Neural cell (in vitro differentiated cells): ENCODE results near the gene ACE. TPM values are rescaled to one million over a fixed set of nuclear protein-coding genes. Genes with fewer than 3 reads are reported as not detected.

Experiments
- H2AFZ ChIP-seq: fragments of 200-600, 300-800 bp; sonication (generic), shearing (Covaris generic); 2 replicates; pipeline ENCODE4 v1.6.0; 2014; ENCODE audit warnings: low read depth, mild to moderate bottlenecking, antibody characterized with exemption, low read length, moderate library complexity
- H3F3A ChIP-seq: fragments of 200-600 bp; shearing (Covaris generic); 2 replicates; pipeline ENCODE4 v1.6.1; 2016; ENCODE audit warnings: mild to moderate bottlenecking, moderate library complexity, mixed read lengths, antibody characterized with exemption, low read length; ENCODE audit not compliant: insufficient read depth, poor library complexity, severe bottlenecking
- H3K27ac ChIP-seq: fragments of 200-600, 300-800 bp; sonication (generic), shearing (Covaris generic); 2 replicates; pipeline ENCODE4 v1.5.1; 2014; ENCODE audit warnings: mild to moderate bottlenecking, low read length, moderate library complexity
- H3K27me3 ChIP-seq: fragments of 300-800, 200-600 bp; sonication (generic), shearing (Covaris generic); 2 replicates; pipeline ENCODE4 v1.6.0; 2014; ENCODE audit warnings: mild to moderate bottlenecking, low read depth, low read length, moderate library complexity; ENCODE audit not compliant: insufficient read depth
- H3K36me3 ChIP-seq: fragments of 300-800, 200-600 bp; sonication (generic), shearing (Covaris generic); 2 replicates; pipeline ENCODE4 v1.5.1; 2014; ENCODE audit warnings: mild to moderate bottlenecking, antibody characterized with exemption, low read length, moderate library complexity; ENCODE audit not compliant: insufficient read depth
- H3K4me2 ChIP-seq: fragments of 300-800, 200-600 bp; sonication (generic), shearing (Covaris generic); 2 replicates; pipeline ENCODE4 v1.6.0; 2014; ENCODE audit warnings: mild to moderate bottlenecking, low read length
- H3K4me3 ChIP-seq: fragments of 300-800, 200-600 bp; sonication (generic), shearing (Covaris generic); 2 replicates; pipeline ENCODE4 v1.5.1; 2014; ENCODE audit warnings: mild to moderate bottlenecking, low read length, moderate library complexity
- H3K79me2 ChIP-seq: fragments of 200-600 bp; shearing (Covaris generic); replicated peaks from 2 replicates; pipeline ENCODE4 v1.6.0; 2014; ENCODE audit warnings: mild to moderate bottlenecking, low read length, moderate library complexity; ENCODE audit not compliant: insufficient read depth
- H3K9ac ChIP-seq: fragments of 300-800, 200-600 bp; sonication (generic), shearing (Covaris generic); 2 replicates; pipeline ENCODE4 v1.6.1; 2016; ENCODE audit warnings: mild to moderate bottlenecking, low read length, mixed read lengths
- H3K9me2 ChIP-seq: fragments of 200-600 bp; shearing (Covaris generic); 2 replicates; pipeline ENCODE4 v1.6.1; 2016; ENCODE audit warnings: mild to moderate bottlenecking, low read length, mixed read lengths; ENCODE audit not compliant: insufficient read depth
- H3K9me3 ChIP-seq: fragments of 200-600, 300-800 bp; sonication (generic), shearing (Covaris generic); 2 replicates; pipeline ENCODE4 v1.6.1; 2016; ENCODE audit warnings: mild to moderate bottlenecking, mixed run types, low read length, moderate library complexity, mixed read lengths
- H4K20me1 ChIP-seq: fragments of 200-600 bp; shearing (Covaris generic); 2 replicates; pipeline ENCODE4 v1.6.1; 2016; ENCODE audit warnings: mild to moderate bottlenecking, mixed run types; ENCODE audit not compliant: insufficient read depth
- CTCF ChIP-seq: fragments of 450-650 bp; IDR thresholded peaks from 2 replicates; pipeline ENCODE4 v1.5.1; 2014; ENCODE audit warnings: antibody characterized with exemption, mild to moderate bottlenecking, moderate library complexity; ENCODE audit not compliant: poor library complexity, severe bottlenecking
- EP300 ChIP-seq: fragments of 450-650 bp; conservative IDR thresholded peaks from 2 replicates; pipeline ENCODE4 v1.6.1; 2014; ENCODE audit warnings: antibody characterized with exemption, mild to moderate bottlenecking, moderate library complexity; ENCODE audit not compliant: poor library complexity, severe bottlenecking
- MXI1 ChIP-seq: fragments of 450-650 bp; conservative IDR thresholded peaks from 2 replicates; pipeline ENCODE4 v1.6.1; 2014; ENCODE audit warnings: antibody characterized with exemption, mild to moderate bottlenecking; ENCODE audit not compliant: poor library complexity, severe bottlenecking
- POLR2AphosphoS5 ChIP-seq: IDR thresholded peaks from 2 replicates; pipeline ENCODE4 v1.6.1; 2012
- RAD21 ChIP-seq: fragments of 450-650 bp; conservative IDR thresholded peaks from 2 replicates; pipeline ENCODE4 v1.6.1; 2014; ENCODE audit warnings: antibody characterized with exemption, mild to moderate bottlenecking, moderate library complexity
- SMC3 ChIP-seq: fragments of 450-650 bp; conservative IDR thresholded peaks from 2 replicates; pipeline ENCODE4 v1.6.1; 2014; ENCODE audit warnings: antibody characterized with exemption, mild to moderate bottlenecking, moderate library complexity; ENCODE audit not compliant: poor library complexity
- TAF1 ChIP-seq: IDR thresholded peaks from 2 replicates; pipeline ENCODE4 v1.6.1; 2012; ENCODE audit warnings: low read depth
- polyA plus RNA-seq: library from polyadenylated mRNA; depleted of rRNA; stranded (reverse); fragments of >200 nt; gene quantifications from 2 replicates; pipeline ENCODE4 v1.2.3, GENCODE V29; 2014
- TF ChIP-seq, protein P1 (sequence below): IDR thresholded peaks from 2 replicates; pipeline ENCODE4 v1.6.1; 2012; ENCODE audit warnings: borderline replicate concordance

The ACE gene
- polyA plus RNA-seq, 1 donor from 2014 or later: 1.5 TPM

DNA sequence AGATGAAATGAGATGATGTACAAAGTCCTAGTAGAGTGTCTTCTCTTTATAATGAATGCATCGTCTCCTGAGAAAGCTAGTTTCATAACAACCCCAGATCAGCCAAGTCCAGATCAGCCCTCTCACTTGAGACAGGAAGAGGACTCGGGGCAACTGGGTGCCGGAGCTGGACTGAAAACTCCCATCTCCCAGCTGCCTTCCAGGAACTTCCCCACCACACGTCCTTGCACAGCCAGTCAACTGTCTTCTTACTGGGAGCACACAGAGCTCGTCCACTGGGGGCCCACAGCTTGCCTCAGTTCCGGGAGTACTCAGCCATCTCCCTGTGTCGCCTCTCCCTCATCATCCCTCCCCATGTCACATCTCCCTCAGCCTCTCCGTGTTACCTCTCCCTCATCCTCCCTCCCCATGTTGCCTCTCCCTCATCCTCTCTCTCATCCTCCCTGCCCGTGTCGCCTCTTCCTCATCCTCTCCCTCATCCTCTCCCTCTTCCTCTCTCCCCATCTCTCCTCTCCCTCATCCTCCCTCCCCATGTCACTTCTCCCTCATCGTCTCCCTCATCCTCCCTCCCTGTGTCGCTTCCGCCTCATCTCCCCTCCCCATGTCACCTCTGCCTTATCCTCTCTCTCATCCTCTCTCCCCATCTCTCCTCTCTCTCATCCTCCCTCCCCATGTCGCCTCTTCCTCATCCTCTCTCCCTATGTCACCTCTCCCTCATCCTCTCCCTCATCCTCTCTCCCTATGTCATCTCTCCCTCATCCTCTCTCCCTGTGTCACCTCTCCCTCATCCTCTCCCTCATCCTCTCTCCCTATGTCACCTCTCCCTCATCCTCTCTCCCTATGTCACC is 23.9 kb downstream of the ACE start (continued):
- TF ChIP-seq, protein P1, sequence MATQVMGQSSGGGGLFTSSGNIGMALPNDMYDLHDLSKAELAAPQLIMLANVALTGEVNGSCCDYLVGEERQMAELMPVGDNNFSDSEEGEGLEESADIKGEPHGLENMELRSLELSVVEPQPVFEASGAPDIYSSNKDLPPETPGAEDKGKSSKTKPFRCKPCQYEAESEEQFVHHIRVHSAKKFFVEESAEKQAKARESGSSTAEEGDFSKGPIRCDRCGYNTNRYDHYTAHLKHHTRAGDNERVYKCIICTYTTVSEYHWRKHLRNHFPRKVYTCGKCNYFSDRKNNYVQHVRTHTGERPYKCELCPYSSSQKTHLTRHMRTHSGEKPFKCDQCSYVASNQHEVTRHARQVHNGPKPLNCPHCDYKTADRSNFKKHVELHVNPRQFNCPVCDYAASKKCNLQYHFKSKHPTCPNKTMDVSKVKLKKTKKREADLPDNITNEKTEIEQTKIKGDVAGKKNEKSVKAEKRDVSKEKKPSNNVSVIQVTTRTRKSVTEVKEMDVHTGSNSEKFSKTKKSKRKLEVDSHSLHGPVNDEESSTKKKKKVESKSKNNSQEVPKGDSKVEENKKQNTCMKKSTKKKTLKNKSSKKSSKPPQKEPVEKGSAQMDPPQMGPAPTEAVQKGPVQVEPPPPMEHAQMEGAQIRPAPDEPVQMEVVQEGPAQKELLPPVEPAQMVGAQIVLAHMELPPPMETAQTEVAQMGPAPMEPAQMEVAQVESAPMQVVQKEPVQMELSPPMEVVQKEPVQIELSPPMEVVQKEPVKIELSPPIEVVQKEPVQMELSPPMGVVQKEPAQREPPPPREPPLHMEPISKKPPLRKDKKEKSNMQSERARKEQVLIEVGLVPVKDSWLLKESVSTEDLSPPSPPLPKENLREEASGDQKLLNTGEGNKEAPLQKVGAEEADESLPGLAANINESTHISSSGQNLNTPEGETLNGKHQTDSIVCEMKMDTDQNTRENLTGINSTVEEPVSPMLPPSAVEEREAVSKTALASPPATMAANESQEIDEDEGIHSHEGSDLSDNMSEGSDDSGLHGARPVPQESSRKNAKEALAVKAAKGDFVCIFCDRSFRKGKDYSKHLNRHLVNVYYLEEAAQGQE: no peak
- TF ChIP-seq POLR2AphosphoS5: no peak

DNA sequence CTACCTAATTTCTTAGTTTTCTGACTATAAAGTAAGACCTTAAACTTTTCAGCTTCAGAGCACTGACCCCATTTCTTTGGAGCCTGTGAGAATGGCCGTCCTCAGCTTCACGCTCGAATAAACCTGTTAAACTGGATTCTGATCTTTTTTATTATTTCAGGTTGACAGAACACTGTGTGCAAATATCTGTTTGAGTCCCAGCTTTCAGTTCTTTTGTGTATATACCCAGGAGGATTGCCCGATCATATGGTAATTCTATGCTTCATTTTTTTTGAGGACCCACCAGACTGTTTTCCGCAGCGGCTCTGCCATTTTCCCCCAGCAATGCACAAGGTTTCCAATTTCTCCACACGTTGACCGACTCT is 26.5 kb downstream of the ACE start:
- Histone ChIP-seq H4K20me1 (no peaks in the 10 kb centered on the region), H3K9ac (no peak overlapping the region), H3K4me3 (no peak overlapping the region), H2AFZ (no peak overlapping the region), H3K4me2 (no peak overlapping the region), H3K36me3 (no peaks in the 10 kb centered on the region), H3K9me3 (no peaks in the 10 kb centered on the region), H3K27ac (no peak overlapping the region), H3K9me2 (no peaks in the 10 kb centered on the region), H3K27me3 (peaks cover 3% of the 10 kb centered on the region), H3K79me2 (no peaks in the 10 kb centered on the region), H3F3A (no peaks in the 10 kb centered on the region)
- TF ChIP-seq CTCF (no peak), POLR2AphosphoS5 (no peak), EP300 (no peak), RAD21 (no peak), MXI1 (no peak), TAF1 (no peak), SMC3 (no peak)
- TF ChIP-seq, protein P1: no peak
